NT2/D1 (cell line): Measurements from ENCODE around the gene SLC30A10.
"Not testable (repeated sequence)": the region's sequence is repeated elsewhere in the genome, so short reads cannot be mapped to it uniquely, and the experiment has no call there.

Experiments
- SUZ12 ChIP-seq: IDR thresholded peaks from 2 replicates; pipeline ENCODE4 v1.6.1; 2011; ENCODE audit not compliant: insufficient read length, insufficient read depth; ENCODE audit errors: extremely low read depth
- YY1 ChIP-seq: IDR thresholded peaks from 2 replicates; pipeline ENCODE4 v1.6.1; 2011; ENCODE audit not compliant: insufficient read length, insufficient read depth
- ZNF274 ChIP-seq: IDR thresholded peaks from 2 replicates; pipeline ENCODE4 v1.6.1; 2011; ENCODE audit warnings: mild to moderate bottlenecking, low read depth, low read length

GRCh38 chr1:219891846-219892245 lies 36.5 kb downstream of the SLC30A10 start:
- not testable (repeated sequence) for TF ChIP-seq SUZ12, YY1, ZNF274
